GM12878 (cell line): Measurements from ENCODE around the gene HIVEP3.

Source experiments
- BHLHE40 ChIP-seq, 2 experiments: fragments of 450-650 bp in 1 of 2; IDR thresholded peaks; 2 replicates each; pipeline ENCODE4 v1.6.1; 2011 to 2017; ENCODE audit warnings: low read depth in 2 of 2, borderline replicate concordance in 1 of 2, improper control_type of control experiment in 1 of 2, low read length in 1 of 2, mild to moderate bottlenecking in 1 of 2
- CHD2 ChIP-seq: IDR thresholded peaks from 2 replicates; pipeline ENCODE4 v1.6.1; 2011; ENCODE audit warnings: low read depth, low read length, improper control_type of control experiment, borderline replicate concordance
- EP300 ChIP-seq, 2 experiments: fragments of 150-350 bp in 1 of 2; IDR thresholded peaks; 2 replicates each; pipeline ENCODE4 v1.6.1; 2011 to 2012; ENCODE audit warnings: low read depth in 2 of 2, low read length in 2 of 2, borderline replicate concordance in 1 of 2, improper control_type of control experiment in 1 of 2, inconsistent platforms in 1 of 2; ENCODE audit not compliant: control insufficient read depth in 1 of 2
- FOXM1 ChIP-seq: IDR thresholded peaks from 2 replicates; pipeline ENCODE4 v1.6.1; 2012; ENCODE audit warnings: low read depth, mild to moderate bottlenecking, inconsistent platforms, low read length, moderate library complexity
- IRF3 ChIP-seq: fragments of 450-650 bp; IDR thresholded peaks from 2 replicates; pipeline ENCODE4 v1.6.1; 2014; ENCODE audit warnings: mild to moderate bottlenecking
- MYC ChIP-seq: IDR thresholded peaks from 2 replicates; pipeline ENCODE4 v1.6.1; 2011; ENCODE audit warnings: mild to moderate bottlenecking, low read length, moderate library complexity, inconsistent platforms; ENCODE audit not compliant: insufficient read depth, insufficient replicate concordance, insufficient read length, severe bottlenecking
- PAX8 ChIP-seq: fragments of 450-650 bp; IDR thresholded peaks from 2 replicates; pipeline ENCODE4 v1.6.1; 2017; ENCODE audit warnings: mild to moderate bottlenecking, moderate library complexity
- POLR2A ChIP-seq: IDR thresholded peaks from 2 replicates; pipeline ENCODE4 v1.6.1; 2011; ENCODE audit warnings: low read depth, mild to moderate bottlenecking, low read length
- RAD21 ChIP-seq: IDR thresholded peaks from 2 replicates; pipeline ENCODE4 v1.6.1; 2011; ENCODE audit warnings: mild to moderate bottlenecking, low read depth, low read length, moderate library complexity; ENCODE audit not compliant: insufficient read depth
- TAF1 ChIP-seq: IDR thresholded peaks from 2 replicates; pipeline ENCODE4 v1.6.1; 2011; ENCODE audit warnings: mild to moderate bottlenecking, low read depth, low read length, borderline replicate concordance
- TF ChIP-seq, protein P1 (sequence below), 3 experiments: IDR thresholded peaks in 2 of 3; conservative IDR thresholded peaks in 1 of 3; 2 replicates each; pipeline ENCODE4 v1.5.1; 2011; ENCODE audit warnings: low read depth in 3 of 3, low read length in 3 of 3, mild to moderate bottlenecking in 3 of 3, control low read depth in 2 of 3, moderate library complexity in 2 of 3, inconsistent platforms in 1 of 3, mixed read lengths in 1 of 3; ENCODE audit not compliant: control insufficient read depth in 2 of 3, insufficient read depth in 1 of 3; ENCODE audit errors: extremely low read depth in 1 of 3
- TF ChIP-seq, protein P2 (sequence below): fragments of 150-350 bp; IDR thresholded peaks from 2 replicates; pipeline ENCODE4 v1.6.1; 2016; ENCODE audit warnings: low read depth, low read length
- TF ChIP-seq, protein P3 (sequence below): fragments of 450-650 bp; IDR thresholded peaks from 2 replicates; pipeline ENCODE4 v1.6.1; 2017; ENCODE audit warnings: mild to moderate bottlenecking

- TF ChIP-seq FOXM1: no peak
- TF ChIP-seq PAX8: no peak
- TF ChIP-seq BHLHE40 (IDR thresholded peaks at IDR 0.05; ENCODE audit: borderline replicate concordance in 1 of 2, low read depth in 2 of 2, low read length in 1 of 2): no peak
- no peak for TF ChIP-seq IRF3
- TF ChIP-seq CHD2: no peak
- no peak for TF ChIP-seq RAD21
- TF ChIP-seq, protein P1, sequence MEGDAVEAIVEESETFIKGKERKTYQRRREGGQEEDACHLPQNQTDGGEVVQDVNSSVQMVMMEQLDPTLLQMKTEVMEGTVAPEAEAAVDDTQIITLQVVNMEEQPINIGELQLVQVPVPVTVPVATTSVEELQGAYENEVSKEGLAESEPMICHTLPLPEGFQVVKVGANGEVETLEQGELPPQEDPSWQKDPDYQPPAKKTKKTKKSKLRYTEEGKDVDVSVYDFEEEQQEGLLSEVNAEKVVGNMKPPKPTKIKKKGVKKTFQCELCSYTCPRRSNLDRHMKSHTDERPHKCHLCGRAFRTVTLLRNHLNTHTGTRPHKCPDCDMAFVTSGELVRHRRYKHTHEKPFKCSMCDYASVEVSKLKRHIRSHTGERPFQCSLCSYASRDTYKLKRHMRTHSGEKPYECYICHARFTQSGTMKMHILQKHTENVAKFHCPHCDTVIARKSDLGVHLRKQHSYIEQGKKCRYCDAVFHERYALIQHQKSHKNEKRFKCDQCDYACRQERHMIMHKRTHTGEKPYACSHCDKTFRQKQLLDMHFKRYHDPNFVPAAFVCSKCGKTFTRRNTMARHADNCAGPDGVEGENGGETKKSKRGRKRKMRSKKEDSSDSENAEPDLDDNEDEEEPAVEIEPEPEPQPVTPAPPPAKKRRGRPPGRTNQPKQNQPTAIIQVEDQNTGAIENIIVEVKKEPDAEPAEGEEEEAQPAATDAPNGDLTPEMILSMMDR (IDR thresholded peaks at IDR 0.05 in 2 of 3, conservative IDR thresholded peaks at IDR 0.05 in 1 of 3; ENCODE audit: control insufficient read depth in 2 of 3, extremely low read depth in 1 of 3, insufficient read depth in 1 of 3, low read depth in 3 of 3, low read length in 3 of 3): no peak
- TF ChIP-seq TAF1: no peak
- TF ChIP-seq, protein P2, sequence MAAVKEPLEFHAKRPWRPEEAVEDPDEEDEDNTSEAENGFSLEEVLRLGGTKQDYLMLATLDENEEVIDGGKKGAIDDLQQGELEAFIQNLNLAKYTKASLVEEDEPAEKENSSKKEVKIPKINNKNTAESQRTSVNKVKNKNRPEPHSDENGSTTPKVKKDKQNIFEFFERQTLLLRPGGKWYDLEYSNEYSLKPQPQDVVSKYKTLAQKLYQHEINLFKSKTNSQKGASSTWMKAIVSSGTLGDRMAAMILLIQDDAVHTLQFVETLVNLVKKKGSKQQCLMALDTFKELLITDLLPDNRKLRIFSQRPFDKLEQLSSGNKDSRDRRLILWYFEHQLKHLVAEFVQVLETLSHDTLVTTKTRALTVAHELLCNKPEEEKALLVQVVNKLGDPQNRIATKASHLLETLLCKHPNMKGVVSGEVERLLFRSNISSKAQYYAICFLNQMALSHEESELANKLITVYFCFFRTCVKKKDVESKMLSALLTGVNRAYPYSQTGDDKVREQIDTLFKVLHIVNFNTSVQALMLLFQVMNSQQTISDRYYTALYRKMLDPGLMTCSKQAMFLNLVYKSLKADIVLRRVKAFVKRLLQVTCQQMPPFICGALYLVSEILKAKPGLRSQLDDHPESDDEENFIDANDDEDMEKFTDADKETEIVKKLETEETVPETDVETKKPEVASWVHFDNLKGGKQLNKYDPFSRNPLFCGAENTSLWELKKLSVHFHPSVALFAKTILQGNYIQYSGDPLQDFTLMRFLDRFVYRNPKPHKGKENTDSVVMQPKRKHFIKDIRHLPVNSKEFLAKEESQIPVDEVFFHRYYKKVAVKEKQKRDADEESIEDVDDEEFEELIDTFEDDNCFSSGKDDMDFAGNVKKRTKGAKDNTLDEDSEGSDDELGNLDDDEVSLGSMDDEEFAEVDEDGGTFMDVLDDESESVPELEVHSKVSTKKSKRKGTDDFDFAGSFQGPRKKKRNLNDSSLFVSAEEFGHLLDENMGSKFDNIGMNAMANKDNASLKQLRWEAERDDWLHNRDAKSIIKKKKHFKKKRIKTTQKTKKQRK: no peak
- TF ChIP-seq EP300 (IDR thresholded peaks at IDR 0.05; ENCODE audit: borderline replicate concordance in 1 of 2, control insufficient read depth in 1 of 2, low read depth in 2 of 2, low read length in 2 of 2): no peak
- TF ChIP-seq, protein P3, sequence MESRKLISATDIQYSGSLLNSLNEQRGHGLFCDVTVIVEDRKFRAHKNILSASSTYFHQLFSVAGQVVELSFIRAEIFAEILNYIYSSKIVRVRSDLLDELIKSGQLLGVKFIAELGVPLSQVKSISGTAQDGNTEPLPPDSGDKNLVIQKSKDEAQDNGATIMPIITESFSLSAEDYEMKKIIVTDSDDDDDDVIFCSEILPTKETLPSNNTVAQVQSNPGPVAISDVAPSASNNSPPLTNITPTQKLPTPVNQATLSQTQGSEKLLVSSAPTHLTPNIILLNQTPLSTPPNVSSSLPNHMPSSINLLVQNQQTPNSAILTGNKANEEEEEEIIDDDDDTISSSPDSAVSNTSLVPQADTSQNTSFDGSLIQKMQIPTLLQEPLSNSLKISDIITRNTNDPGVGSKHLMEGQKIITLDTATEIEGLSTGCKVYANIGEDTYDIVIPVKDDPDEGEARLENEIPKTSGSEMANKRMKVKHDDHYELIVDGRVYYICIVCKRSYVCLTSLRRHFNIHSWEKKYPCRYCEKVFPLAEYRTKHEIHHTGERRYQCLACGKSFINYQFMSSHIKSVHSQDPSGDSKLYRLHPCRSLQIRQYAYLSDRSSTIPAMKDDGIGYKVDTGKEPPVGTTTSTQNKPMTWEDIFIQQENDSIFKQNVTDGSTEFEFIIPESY: no peak
- no peak for TF ChIP-seq POLR2A
- no peak for TF ChIP-seq MYC
These were observed 206.6 kb downstream of the HIVEP3 start for GRCh38 chr1:41712081-41712480.
